GM12892 (cell line): ENCODE data around the gene PKM.

ENCODE experiments used
- DNase-seq: peaks from one replicate; pipeline ENCODE4 v3.0.0; 2011; ENCODE audit not compliant: insufficient read length
- FAIRE-seq: peaks from 2 replicates; lab custom pipeline; 2011; peaks lifted over from hg19 to GRCh38; lab: Jason Lieb, UNC
- POLR2A ChIP-seq: IDR thresholded peaks from 2 replicates; pipeline ENCODE4 v1.6.1; 2011; ENCODE audit warnings: low read depth, low read length, control low read depth
- POLR2AphosphoS5 ChIP-seq: IDR thresholded peaks from 2 replicates; pipeline ENCODE4 v1.6.1; 2011; ENCODE audit warnings: low read depth, low read length, control low read depth
- TAF1 ChIP-seq: IDR thresholded peaks from 2 replicates; pipeline ENCODE4 v1.6.1; 2011; ENCODE audit warnings: low read depth, mild to moderate bottlenecking, control low read depth, low read length, borderline replicate concordance

PKM gene

GRCh38 chr15:72252663-72253299 lies 21.8 kb upstream of the PKM start:
- DNase-seq (no peak), FAIRE-seq (no peak)
- TF ChIP-seq TAF1 (no peak), POLR2A (no peak), POLR2AphosphoS5 (no peak)

GRCh38 chr15:72249142-72249810 lies 18.3 kb upstream of the PKM start:
- no peak for FAIRE-seq
- no peak for DNase-seq

GRCh38 chr15:72248514-72248913 lies 17.5 kb upstream of the PKM start:
- FAIRE-seq, result no peak
- TF ChIP-seq POLR2A (no peak), POLR2AphosphoS5 (no peak), TAF1 (no peak)
- DNase-seq, result no peak

More at GRCh38 chr15:72249142-72249810, 18.3 kb upstream of the PKM start:
- TF ChIP-seq POLR2AphosphoS5 (no peak), TAF1 (no peak), POLR2A (no peak)

GRCh38 chr15:72242775-72243370 lies 11.9 kb upstream of the PKM start:
- FAIRE-seq (no peak), DNase-seq (no peak)
- TF ChIP-seq TAF1 (no peak), POLR2A (no peak), POLR2AphosphoS5 (no peak)

GRCh38 chr15:72239652-72240051 lies 8.7 kb upstream of the PKM start:
- DNase-seq (no peak), FAIRE-seq (no peak)
- TF ChIP-seq POLR2A (no peak), TAF1 (no peak), POLR2AphosphoS5 (no peak)

- no peak for TF ChIP-seq TAF1
- TF ChIP-seq POLR2AphosphoS5, result no peak
- no peak for TF ChIP-seq POLR2A
- FAIRE-seq, result no peak
- DNase-seq, result no peak
These were observed 7.6 kb upstream of the PKM start for GRCh38 chr15:72238586-72238985.

- FAIRE-seq, result no peak
- no peak for TF ChIP-seq TAF1
- TF ChIP-seq POLR2A, result no peak
- TF ChIP-seq POLR2AphosphoS5, result no peak
These were observed 6.8 kb upstream of the PKM start for GRCh38 chr15:72237853-72238224.

GRCh38 chr15:72237029-72237852 lies 6.3 kb upstream of the PKM start:
- TF ChIP-seq POLR2A (no peak), TAF1 (0 out of 2 replicates have a peak, but pooled peaks have one; percentile 24)
- DNase-seq, result no peak
- peak; percentile 72 for FAIRE-seq

More at GRCh38 chr15:72237853-72238224, 6.8 kb upstream of the PKM start:
- DNase-seq, result no peak

GRCh38 chr15:72236381-72237003 lies 5.5 kb upstream of the PKM start:
- TF ChIP-seq POLR2AphosphoS5, result no peak
- TF ChIP-seq POLR2A, result no peak
- DNase-seq (no peak), FAIRE-seq (no peak)

GRCh38 chr15:72235298-72235697 lies 4.3 kb upstream of the PKM start:
- TF ChIP-seq POLR2AphosphoS5 (no peak), POLR2A (no peak), TAF1 (no peak)
- FAIRE-seq (no peak), DNase-seq (no peak)

- no peak for FAIRE-seq
- DNase-seq, result no peak
- TF ChIP-seq POLR2A, result no peak
- no peak for TF ChIP-seq TAF1
- no peak for TF ChIP-seq POLR2AphosphoS5
These were observed 2.8 kb upstream of the PKM start for GRCh38 chr15:72233769-72234168.
